Muscle layer of duodenum (tissue), 2 donors: Measurements from ENCODE around the gene FGF19.
"Not testable (repeated sequence)": the region's sequence is repeated elsewhere in the genome, so short reads cannot be mapped to it uniquely, and the experiment has no call there.

ENCODE experiments used
- H3K27ac ChIP-seq: one replicate; pipeline ENCODE4 v1.7.0; 2013; ENCODE audit warnings: mild to moderate bottlenecking, low read length
- H3K27me3 ChIP-seq: one replicate; pipeline ENCODE4 v1.7.0; 2013; ENCODE audit warnings: low read depth, mild to moderate bottlenecking, control low read depth, low read length
- H3K36me3 ChIP-seq, 2 donors: one replicate each; pipeline ENCODE4 v1.7.0; 2013; ENCODE audit warnings: low read length in 2 of 2, control low read depth in 1 of 2, mild to moderate bottlenecking in 1 of 2; ENCODE audit not compliant: insufficient read depth in 2 of 2, control insufficient read depth in 1 of 2
- H3K4me1 ChIP-seq, 2 donors: one replicate each; pipeline ENCODE4 v1.7.0; 2013; ENCODE audit warnings: low read length in 2 of 2, mild to moderate bottlenecking in 2 of 2, control low read depth in 1 of 2, moderate library complexity in 1 of 2; ENCODE audit not compliant: insufficient read depth in 2 of 2, control insufficient read depth in 1 of 2
- H3K4me3 ChIP-seq, 2 donors: one replicate each; pipeline ENCODE4 v1.7.0; 2013; ENCODE audit warnings: low read length in 2 of 2, low read depth in 1 of 2, mild to moderate bottlenecking in 1 of 2
- H3K9me3 ChIP-seq, 2 donors: one replicate each; pipeline ENCODE4 v1.7.0; 2013; ENCODE audit warnings: low read length in 2 of 2, control low read depth in 1 of 2, mild to moderate bottlenecking in 1 of 2; ENCODE audit not compliant: control insufficient read depth in 1 of 2
- donor health status: healthy.

The FGF19 gene

DNA sequence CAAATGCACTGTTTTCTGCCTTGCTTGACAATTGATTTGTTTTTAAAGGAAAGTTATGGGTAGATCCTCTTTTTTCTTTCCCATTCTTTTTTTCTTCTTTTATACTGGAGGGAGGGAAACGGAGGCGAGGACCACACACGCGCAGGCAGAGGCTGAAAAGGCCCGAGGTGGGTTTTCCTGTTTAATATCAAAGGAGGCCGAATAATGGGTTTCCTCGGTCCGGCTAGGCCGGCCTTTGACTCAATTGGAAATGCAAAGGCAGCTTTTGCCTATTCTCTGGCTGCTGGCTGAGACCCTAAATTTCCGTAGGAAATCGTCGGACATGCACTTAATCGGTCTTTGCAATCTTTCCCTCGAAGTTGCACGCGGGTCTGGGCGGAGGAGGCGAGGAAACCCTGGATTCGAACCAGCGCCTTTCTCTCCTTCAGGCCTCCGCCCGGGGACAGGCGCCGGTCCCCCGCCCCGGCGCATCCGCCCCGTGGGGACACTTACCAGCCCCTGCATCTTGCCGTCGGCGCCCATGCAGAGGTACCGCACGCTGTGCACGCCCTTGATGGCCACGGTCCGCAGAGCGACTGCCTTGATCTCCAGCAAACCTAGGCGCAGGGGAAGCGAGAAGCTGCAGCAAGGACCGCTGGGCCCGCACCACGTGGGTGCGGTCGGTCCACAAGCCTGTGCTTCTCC, 911 bp downstream of the FGF19 start:
- Histone ChIP-seq H3K4me3 (no peak overlapping the region), H3K27ac (no peak overlapping the region), H3K9me3 (no peaks in the 10 kb centered on the region), H3K4me1 (peaks cover 0 to 32% of the 10 kb centered on the region in 2 donors), H3K27me3 (peaks cover 44% of the 10 kb centered on the region), H3K36me3 (no peaks in the 10 kb centered on the region)

DNA sequence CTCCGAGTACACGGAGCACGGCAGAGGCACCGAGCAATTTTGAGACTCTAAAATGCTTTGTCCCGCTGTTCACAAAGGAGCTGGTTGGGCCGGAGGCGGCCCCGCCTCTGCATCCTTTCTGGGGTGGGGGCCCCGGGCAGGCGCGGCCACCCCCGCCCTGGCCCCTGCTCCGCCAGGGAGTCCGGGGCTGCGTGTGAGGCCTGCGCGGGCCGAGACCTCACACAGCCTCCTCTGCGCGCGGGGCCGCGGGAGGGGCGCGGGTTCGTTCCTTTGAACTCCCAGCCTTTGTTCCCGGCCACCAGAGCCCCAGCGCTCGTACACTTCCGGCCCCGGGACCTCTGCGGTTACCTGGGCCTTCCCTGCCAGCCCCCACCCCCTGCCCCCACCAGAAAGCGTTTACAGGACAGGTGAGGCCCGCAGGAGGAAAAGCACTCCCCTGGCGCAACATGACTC, 1.6 kb downstream of the FGF19 start:
- H3K9me3 ChIP-seq, result no peaks in the 10 kb centered on the region
- peaks cover 0 to 32% of the 10 kb centered on the region in 2 donors for H3K4me1 ChIP-seq
- no peaks in the 10 kb centered on the region for H3K36me3 ChIP-seq
- no peak overlapping the region for H3K27ac ChIP-seq
- peaks cover 45% of the 10 kb centered on the region for H3K27me3 ChIP-seq
- no peak overlapping the region for H3K4me3 ChIP-seq

DNA sequence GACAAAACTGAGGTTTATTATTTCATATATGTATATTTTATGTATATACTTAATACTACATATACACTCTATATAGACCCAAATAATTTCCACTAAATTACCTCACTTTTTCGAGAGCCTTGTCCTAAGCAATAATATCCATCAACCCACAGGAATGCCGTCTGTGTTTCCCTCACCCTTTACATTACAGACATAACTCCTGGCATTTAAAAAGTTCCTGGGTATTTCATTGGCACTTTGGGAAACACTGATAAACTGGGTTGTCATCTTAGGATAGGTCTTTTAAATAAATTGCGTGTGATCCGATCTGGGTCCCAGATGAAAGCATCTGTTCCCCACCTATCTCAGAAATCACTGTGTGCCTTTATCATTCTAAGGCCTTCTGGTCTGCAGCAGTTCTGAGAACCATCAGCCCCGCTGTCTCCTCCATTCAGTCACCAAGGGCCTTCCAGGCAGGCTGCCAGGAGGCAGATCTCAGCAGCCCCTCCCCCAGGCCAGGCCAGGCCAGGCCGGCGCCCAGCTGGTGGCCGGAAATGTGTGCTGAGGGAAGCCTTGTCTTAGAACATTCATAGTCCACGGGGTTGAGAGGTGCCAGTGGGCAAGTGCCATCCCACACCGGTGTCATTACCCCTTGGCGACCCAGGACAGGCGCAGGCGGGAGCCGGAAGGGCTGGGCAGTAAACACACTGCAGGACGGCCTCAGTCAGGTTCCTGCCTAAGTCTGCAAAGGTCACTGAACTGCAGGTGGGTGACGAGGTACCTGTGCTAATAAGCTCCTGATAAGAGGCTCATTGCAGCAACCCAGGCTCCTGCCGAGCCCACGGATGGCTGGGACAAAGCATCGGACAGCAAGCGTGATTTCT, 3.3 kb downstream of the FGF19 start:
- H3K4me1 ChIP-seq, result peaks cover 0 to 32% of the 10 kb centered on the region in 2 donors
- peaks cover 41% of the 10 kb centered on the region for H3K27me3 ChIP-seq
- no peaks in the 10 kb centered on the region for H3K36me3 ChIP-seq
- no peaks in the 10 kb centered on the region for H3K9me3 ChIP-seq
- no peak overlapping the region for H3K27ac ChIP-seq
- no peak overlapping the region for H3K4me3 ChIP-seq

DNA sequence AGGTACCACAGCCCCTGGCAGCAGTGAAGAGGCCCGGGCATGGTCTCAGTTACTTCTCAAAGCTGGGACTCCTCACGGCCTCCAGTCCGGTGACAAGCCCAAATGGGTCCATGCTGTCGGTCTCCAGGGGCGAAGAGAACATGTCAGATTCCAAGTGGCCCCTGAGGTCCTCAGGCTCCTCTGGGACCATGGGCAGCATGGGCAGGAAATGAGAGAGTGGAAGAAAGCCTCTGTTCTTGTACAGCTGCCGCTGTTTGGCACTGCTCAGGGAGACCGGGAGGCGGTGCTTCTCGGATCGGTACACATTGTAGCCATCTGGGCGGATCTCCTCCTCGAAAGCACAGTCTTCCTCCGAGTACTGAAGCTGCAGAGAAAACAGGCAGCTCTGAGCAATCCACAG, 4.6 kb downstream of the FGF19 start:
- Histone ChIP-seq H3K9me3 (no peaks in the 10 kb centered on the region), H3K4me3 (no peak overlapping the region), H3K36me3 (no peaks in the 10 kb centered on the region), H3K27me3 (peaks cover 33% of the 10 kb centered on the region), H3K27ac (no peak overlapping the region), H3K4me1 (peaks cover 0 to 28% of the 10 kb centered on the region in 2 donors)

DNA sequence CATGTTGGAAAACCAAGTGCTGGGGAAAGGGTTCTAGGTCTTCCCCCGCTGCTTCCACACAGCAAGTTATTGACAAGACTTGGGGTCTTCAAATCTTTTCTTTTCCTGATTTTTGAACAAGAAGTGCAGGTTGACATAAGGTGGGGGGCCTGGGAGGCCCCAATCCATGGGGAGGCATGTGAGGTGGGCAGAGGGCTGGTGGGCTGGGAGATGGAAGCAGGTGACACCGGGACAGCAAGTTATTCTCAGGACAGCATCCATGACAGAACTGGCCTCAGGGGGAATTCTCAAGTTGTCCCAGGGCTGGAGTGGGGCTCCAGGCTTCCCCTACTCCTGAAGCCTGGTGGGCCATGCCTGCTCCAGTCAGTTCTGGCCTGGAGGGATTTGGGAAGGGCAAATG, 5.5 kb downstream of the FGF19 start:
- Histone ChIP-seq H3K27ac (no peak overlapping the region), H3K27me3 (peaks cover 28% of the 10 kb centered on the region), H3K9me3 (no peaks in the 10 kb centered on the region), H3K4me1 (peaks cover 0 to 19% of the 10 kb centered on the region in 2 donors), H3K36me3 (no peaks in the 10 kb centered on the region), H3K4me3 (no peak overlapping the region)

DNA sequence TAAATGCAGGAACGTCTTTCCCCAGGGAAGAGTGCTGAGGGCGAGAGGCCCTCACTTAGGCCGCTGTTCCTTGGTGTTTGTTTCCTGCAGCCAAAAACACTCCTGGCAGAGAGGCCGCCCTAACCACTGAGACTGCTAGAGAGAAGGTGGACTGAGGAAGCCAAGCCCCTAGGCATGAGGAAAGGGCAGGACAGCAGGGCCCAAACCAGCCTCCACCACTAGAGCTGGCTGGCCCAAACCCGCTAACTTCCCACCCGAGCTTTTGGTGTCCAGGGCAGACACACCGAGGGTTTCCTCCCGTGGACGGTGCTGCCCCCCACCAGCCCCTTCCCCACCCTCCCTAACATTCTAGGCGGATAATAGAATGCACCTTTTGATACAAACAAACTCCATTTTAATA, 6.0 kb downstream of the FGF19 start:
- H3K27ac ChIP-seq, result no peak overlapping the region
- H3K27me3 ChIP-seq, result peaks cover 27% of the 10 kb centered on the region
- H3K4me3 ChIP-seq, result no peak overlapping the region
- H3K4me1 ChIP-seq, result peaks cover 0 to 14% of the 10 kb centered on the region in 2 donors
- H3K9me3 ChIP-seq, result no peaks in the 10 kb centered on the region
- H3K36me3 ChIP-seq, result no peaks in the 10 kb centered on the region

DNA sequence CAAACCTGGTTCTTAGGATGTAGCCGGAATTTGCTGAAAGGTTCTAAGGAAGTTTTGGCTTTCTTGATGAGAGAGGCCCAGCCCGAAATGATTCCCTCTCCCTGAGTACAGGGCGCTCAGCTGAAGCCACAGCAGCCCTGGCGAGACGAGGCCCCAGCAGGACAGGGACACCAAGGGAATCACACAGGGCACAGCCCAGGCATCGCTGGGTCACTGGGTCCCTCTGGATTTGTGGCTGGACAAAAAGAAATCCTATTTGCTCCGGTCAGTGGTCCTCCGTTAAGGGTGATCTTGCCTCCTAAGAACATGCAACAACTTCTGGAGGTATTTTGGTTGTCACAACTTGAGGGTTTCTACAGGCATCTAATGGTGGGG, 6.4 kb downstream of the FGF19 start:
- H3K4me3 ChIP-seq, result no peak overlapping the region
- H3K4me1 ChIP-seq, result peaks cover 0 to 11% of the 10 kb centered on the region in 2 donors
- no peak overlapping the region for H3K27ac ChIP-seq
- H3K27me3 ChIP-seq, result peaks cover 25% of the 10 kb centered on the region
- no peaks in the 10 kb centered on the region for H3K36me3 ChIP-seq
- no peaks in the 10 kb centered on the region for H3K9me3 ChIP-seq

DNA sequence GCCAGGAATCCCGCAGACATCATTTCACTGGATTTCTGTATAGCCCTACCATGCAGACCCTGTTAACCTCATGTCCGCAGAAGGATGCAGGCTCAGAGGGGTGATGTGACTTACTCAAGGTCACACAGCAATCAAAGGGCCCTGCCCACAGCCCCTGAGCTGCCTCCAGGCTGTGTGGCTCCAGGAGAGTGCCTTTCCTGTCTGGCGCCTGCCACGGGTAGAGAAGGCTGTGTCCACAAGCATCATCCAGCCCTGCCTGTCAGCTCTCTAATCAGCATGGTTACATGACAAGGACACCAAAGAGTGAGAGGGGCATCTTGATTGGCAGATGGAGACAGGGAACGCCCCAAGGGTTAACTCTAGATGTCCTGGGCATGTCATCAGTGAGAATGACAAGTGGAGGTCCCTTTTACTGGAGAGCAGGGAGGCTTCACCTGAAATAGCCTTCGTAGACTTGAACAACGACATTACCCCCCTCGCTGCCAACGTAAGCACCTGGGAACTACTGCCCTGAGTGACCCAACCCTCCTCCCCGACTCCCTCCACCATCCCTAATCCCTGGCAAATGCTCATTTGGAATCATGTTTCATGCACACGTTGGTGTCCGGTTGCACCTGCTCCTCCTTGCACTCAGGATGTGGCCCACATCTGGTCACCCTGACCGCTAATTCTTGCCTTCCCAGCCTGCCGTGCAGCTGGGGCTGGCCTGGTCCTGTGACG, 6.9 kb downstream of the FGF19 start:
- H3K9me3 ChIP-seq, result no peaks in the 10 kb centered on the region
- H3K36me3 ChIP-seq, result no peaks in the 10 kb centered on the region
- H3K27me3 ChIP-seq, result peaks cover 21% of the 10 kb centered on the region
- H3K27ac ChIP-seq, result no peak overlapping the region
- peaks cover 0 to 7% of the 10 kb centered on the region in 2 donors for H3K4me1 ChIP-seq
- no peak overlapping the region for H3K4me3 ChIP-seq

DNA sequence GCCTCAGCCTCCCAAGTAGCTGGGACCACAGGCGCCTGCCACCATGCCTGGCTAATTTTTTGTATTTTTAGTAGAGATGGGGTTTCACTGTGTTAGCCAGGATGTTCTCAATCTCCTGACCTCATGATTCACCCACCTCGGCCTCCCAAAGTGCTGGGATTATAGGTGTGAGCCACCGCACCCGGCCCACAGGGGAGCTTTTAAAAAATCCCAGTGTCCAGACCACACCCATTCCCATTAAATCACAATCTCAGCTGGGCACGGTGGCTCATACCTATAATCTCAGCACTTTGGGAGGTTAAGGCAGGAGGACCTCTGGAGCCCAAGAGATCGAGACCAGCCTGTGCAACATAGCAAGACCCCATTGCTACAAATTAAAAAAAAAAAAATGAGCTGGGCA, 7.8 kb downstream of the FGF19 start:
- H3K9me3 ChIP-seq, H3K4me1 ChIP-seq, H3K27ac ChIP-seq, H3K4me3 ChIP-seq, H3K36me3 ChIP-seq: not testable (repeated sequence)
- peaks cover 15% of the 10 kb centered on the region for H3K27me3 ChIP-seq

DNA sequence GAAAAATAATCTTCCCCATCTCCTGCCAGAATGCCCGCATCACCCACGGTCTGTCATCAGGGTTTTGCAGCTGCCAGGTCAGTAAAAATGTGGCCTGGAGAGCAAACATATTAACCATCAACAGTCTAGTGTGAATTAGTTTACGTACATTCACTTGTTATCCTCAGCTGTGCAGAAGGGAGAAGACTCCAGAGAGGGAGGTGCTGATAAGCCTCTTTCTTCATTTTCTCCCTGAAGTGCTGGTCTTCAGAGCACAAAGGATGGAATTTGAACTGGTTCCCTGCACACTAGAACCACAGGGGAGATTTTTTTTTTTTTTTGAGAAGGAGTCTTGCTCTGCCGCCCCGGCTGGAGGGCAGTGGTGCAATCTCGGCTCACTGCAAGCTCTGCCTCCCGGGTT, 8.2 kb downstream of the FGF19 start:
- H3K27me3 ChIP-seq, result peaks cover 11% of the 10 kb centered on the region
- H3K9me3 ChIP-seq, result no peaks in the 10 kb centered on the region
- no peak overlapping the region for H3K27ac ChIP-seq
- H3K4me1 ChIP-seq, result peaks cover 0 to 3% of the 10 kb centered on the region in 2 donors
- no peak overlapping the region for H3K4me3 ChIP-seq
- H3K36me3 ChIP-seq, result no peaks in the 10 kb centered on the region

DNA sequence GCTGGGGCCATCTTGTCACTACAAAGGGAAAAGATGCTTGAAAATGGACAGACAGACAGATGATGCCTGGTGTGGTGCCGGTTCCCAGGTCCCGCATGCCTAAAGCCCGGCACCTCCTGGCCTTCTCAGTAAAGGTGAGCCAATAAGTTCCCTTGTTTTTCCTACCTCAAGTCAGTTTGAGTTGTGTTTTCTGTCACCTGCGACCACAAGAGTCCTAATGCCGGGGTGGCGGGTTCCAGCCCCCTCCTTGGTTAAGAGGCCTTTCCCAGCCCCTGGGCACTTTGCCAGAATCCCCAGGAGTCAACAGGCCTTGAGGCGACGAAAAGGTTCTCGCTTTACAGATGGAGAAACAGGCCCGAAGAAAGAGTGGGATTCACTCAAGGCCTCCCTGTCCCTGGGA, 9.0 kb downstream of the FGF19 start:
- H3K36me3 ChIP-seq, result no peaks in the 10 kb centered on the region
- H3K27ac ChIP-seq, result no peak overlapping the region
- H3K27me3 ChIP-seq, result peaks cover 7% of the 10 kb centered on the region
- no peaks in the 10 kb centered on the region for H3K4me1 ChIP-seq
- no peak overlapping the region for H3K4me3 ChIP-seq
- no peaks in the 10 kb centered on the region for H3K9me3 ChIP-seq
